MG63 (cell line): ENCODE measurements around the gene SLCO2B1. TPM values are rescaled to one million over a fixed set of nuclear protein-coding genes. Genes with fewer than 3 reads are reported as not detected.
"Not testable (repeated sequence)": the region's sequence is repeated elsewhere in the genome, so short reads cannot be mapped to it uniquely, and the experiment has no call there.

ENCODE experiments used
- DNase-seq: peaks from one replicate; pipeline ENCODE4 v3.0.0-alpha.2; 2020
- H3K27me3 ChIP-seq: fragments of 250-450 bp; sonication (Bioruptor Pico); 2 replicates; pipeline ENCODE4 v1.5.1; 2020; ENCODE audit warnings: mild to moderate bottlenecking, moderate library complexity
- H3K36me3 ChIP-seq: fragments of 250-450 bp; sonication (Bioruptor Pico); 2 replicates; pipeline ENCODE4 v1.5.1; 2020; ENCODE audit warnings: mild to moderate bottlenecking, moderate library complexity
- H3K4me3 ChIP-seq: fragments of 250-450 bp; sonication (Bioruptor Pico); 2 replicates; pipeline ENCODE4 v1.5.1; 2020; ENCODE audit warnings: mild to moderate bottlenecking, moderate library complexity
- H3K9me3 ChIP-seq: fragments of 250-450 bp; sonication (Bioruptor Pico); 2 replicates; pipeline ENCODE4 v1.5.1; 2020; ENCODE audit warnings: mild to moderate bottlenecking, moderate library complexity
- total RNA-seq: library from RNA; depleted of rRNA; stranded (reverse); fragments of >200 nt; shearing (Covaris generic); gene quantifications from 2 replicates; pipeline ENCODE4 v1.2.3, GENCODE V29; 2014; ENCODE audit warnings: low replicate concordance; rRNA removed

Gene SLCO2B1, protein sequence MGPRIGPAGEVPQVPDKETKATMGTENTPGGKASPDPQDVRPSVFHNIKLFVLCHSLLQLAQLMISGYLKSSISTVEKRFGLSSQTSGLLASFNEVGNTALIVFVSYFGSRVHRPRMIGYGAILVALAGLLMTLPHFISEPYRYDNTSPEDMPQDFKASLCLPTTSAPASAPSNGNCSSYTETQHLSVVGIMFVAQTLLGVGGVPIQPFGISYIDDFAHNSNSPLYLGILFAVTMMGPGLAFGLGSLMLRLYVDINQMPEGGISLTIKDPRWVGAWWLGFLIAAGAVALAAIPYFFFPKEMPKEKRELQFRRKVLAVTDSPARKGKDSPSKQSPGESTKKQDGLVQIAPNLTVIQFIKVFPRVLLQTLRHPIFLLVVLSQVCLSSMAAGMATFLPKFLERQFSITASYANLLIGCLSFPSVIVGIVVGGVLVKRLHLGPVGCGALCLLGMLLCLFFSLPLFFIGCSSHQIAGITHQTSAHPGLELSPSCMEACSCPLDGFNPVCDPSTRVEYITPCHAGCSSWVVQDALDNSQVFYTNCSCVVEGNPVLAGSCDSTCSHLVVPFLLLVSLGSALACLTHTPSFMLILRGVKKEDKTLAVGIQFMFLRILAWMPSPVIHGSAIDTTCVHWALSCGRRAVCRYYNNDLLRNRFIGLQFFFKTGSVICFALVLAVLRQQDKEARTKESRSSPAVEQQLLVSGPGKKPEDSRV
- not detected in 2 replicates for total RNA-seq

GRCh38 chr11:75150879-75151278 is at the start of gene SLCO2B1:
Gene SLCO2B1 (plus strand): TSS chr11:75151107. CDS start chr11:75151382, 275 bp downstream.
- H3K36me3 ChIP-seq = no peaks in the 10 kb centered on the region
- no peaks in the 10 kb centered on the region for H3K27me3 ChIP-seq
- DNase-seq = no peak
- no peak within 1 kb of the TSS for H3K4me3 ChIP-seq
- no peaks in the 10 kb centered on the region for H3K9me3 ChIP-seq

DNA sequence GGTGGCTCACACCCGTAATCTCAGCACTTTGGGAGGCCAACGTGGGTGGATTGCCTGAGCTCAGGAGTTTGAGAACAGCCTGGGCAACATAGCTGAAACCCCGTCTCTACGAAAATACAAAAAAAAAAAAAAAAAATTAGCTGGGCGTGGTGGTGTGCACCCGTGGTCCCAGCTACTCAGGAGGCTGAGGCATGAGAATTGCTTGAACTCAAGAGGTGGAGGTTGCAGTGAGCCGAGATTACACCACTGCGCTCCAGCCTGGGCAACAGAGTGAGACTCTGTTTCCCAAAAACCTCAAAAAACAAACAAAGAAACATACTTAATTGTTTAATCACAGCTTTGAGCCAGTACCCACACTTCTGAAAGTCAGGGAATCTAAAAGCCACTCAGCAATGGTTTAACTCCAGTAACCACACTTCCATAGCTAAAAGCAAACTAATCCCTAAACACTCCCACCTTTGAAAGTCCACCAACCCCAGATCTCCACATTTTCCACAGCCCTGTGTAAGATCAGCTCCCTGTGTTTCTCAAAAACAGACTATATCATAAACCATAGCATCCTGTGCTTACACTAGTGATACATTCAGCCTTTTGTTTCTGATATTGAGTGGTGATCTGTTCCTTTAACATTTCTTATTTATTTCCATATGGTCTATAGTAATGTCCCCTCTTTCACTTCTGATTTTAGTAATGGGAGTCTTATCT is 49.3 kb upstream of the SLCO2B1 start:
- Histone ChIP-seq H3K36me3 (no peaks in the 10 kb centered on the region), H3K9me3 (no peaks in the 10 kb centered on the region), H3K4me3 (no peak overlapping the region), H3K27me3 (no peaks in the 10 kb centered on the region)
- no peak for DNase-seq

DNA sequence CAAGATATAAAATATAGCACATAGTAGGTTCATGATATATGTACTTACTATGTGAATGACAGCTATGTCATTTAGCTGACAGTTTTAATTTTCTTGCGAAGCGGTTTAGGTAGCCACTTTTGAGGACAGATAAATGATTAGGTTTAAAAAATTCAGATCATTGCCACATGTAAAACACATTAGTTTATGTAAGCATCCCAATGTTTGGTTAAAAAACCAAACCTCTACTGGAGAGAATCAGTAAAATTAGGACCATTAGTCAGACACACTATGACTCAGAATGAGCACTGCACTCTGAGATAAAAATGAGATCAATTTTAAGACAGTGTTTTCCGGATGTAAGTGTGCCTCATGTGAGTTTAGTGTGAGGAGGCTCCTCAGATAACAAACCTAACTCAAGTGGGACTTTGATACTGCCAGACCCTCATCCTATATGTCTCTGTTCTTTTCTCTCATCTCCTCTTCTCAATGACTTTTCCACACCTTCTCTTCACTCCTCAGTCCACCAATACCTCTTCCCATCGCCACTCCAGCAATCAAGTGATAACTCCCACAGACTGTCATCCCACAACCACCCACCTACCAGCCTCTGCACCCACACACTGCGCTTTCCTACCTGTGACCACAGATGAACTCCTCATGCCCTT is 47.4 kb upstream of the SLCO2B1 start:
- Histone ChIP-seq H3K9me3 (no peaks in the 10 kb centered on the region), H3K36me3 (no peaks in the 10 kb centered on the region), H3K27me3 (no peaks in the 10 kb centered on the region), H3K4me3 (no peak overlapping the region)
- no peak for DNase-seq

DNA sequence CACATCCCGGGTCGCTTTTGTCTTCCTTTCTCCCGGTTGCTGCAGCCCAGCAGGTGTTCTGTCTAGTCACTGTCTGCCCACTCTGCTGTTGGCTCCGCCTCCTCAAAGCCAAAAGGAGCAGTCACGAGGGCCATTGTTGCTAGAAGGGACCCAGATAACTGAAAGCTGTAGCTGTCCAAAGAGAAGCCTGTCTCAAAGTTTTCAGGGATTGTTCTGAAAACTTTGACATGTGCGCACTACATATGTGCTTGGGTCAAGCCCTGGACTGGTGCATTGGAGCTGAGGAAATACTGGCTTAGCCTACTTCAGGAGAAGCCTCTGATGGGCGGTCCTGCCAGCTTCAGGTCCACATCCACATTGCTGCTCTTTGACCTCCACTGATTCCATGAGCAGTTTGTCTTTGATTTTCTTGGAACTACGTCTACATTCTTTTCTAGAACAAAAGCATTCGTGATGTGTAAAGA is 45.4 kb upstream of the SLCO2B1 start:
- Histone ChIP-seq H3K36me3 (no peaks in the 10 kb centered on the region), H3K27me3 (no peaks in the 10 kb centered on the region), H3K4me3 (no peak overlapping the region), H3K9me3 (no peaks in the 10 kb centered on the region)
- peak; percentile 48 for DNase-seq

DNA sequence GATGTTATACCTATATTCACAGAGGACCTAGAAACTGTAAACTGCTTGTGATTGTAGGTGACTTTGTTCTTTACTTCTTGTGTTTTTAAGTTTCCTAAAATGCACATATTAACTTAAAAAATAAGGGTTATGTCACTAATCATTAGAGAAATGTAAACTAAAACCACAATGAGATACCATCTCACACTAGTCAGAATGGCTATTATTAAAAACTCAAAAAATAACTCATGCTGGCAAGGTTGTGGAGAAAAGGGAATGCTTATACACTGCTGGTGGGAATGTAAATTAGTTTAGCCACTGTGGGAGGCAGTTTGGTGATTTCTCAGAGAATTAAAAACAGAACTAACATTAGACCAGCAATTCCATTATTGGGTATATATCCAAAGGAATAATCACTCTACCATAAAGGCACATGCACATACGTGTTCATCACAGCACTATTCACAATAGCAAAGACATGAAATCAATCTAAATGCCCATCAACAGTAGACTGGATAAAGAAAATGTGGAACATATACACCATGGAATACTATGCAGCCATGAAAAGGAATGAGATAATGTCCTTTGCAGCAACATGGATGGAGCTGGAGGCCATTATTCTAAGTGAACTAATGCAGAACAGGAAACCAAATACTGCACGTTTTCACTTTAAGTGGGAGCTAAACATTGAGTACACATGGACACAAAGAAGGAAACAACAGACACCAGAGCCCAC is 44.8 kb upstream of the SLCO2B1 start:
- H3K27me3 ChIP-seq, H3K36me3 ChIP-seq, H3K9me3 ChIP-seq, DNase-seq, H3K4me3 ChIP-seq: not testable (repeated sequence)

DNA sequence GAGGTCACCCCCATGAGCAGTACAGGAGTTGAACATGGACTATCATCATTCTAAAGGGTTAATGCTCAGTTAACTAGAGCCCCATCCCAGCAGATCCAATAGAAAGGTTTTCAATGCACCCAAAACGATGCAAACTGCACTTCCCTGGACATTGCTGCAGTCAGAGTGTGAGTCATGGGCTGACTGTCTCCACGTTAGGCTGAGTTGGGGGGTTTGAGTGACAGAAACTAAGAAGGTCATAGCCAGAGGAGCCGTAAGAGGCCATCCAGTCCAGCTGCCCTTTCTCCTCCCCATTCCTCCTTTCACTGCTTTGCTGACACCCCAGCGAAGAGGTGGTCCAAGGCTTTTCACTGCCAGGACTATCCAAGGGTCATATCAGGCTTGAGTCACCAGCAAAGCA is 43.7 kb upstream of the SLCO2B1 start:
- H3K27me3 ChIP-seq = no peaks in the 10 kb centered on the region
- peak; percentile 49 for DNase-seq
- no peak overlapping the region for H3K4me3 ChIP-seq
- H3K9me3 ChIP-seq = peaks cover under 1% of the 10 kb centered on the region
- no peaks in the 10 kb centered on the region for H3K36me3 ChIP-seq

DNA sequence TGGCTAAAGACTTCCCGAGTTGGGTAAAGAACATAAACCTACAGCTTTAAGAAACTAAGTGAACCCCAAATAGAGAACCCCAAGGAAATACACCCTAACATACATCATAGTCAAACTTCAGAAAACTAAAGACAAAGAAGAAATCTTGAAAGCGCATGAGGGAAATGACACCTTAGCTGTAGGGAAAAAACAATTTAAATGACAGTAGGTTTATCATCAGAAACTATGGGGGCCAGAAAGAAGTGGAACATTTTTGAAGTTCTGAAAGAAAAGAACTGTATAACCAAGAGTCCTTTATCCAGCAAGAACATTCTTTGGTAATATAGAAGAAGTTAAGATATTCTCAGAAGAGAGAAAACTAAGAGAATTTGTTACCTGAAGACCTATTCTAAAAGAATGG is 38.7 kb upstream of the SLCO2B1 start:
- Histone ChIP-seq H3K27me3 (no peaks in the 10 kb centered on the region), H3K36me3 (no peaks in the 10 kb centered on the region), H3K9me3 (peaks cover 5% of the 10 kb centered on the region), H3K4me3 (no peak overlapping the region)
- DNase-seq = no peak

- no peak for DNase-seq
- Histone ChIP-seq H3K36me3 (no peaks in the 10 kb centered on the region), H3K9me3 (peaks cover 11% of the 10 kb centered on the region), H3K4me3 (no peak overlapping the region), H3K27me3 (no peaks in the 10 kb centered on the region)
These were observed 37.9 kb upstream of the SLCO2B1 start for GRCh38 chr11:75113030-75113429.

DNA sequence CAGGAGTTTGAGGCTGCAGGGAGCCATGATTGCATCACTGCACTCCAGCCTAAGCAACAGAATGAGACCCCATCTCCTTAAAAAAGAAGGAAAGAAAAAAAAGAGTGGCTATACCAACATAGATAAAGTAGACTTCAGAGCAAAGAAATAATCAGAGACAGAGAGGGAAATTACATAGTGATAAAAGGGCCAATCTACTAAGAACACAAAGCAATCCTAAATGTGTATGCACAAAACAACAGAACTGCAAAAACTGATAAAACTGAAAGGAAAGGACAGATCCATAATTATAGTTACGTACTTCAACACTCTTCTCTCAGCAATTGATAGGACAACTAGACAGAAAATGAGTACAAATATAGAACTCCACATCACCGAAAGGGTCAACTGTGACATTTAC is 36.4 kb upstream of the SLCO2B1 start:
- H3K4me3 ChIP-seq = no peak overlapping the region
- no peaks in the 10 kb centered on the region for H3K36me3 ChIP-seq
- no peak for DNase-seq
- no peaks in the 10 kb centered on the region for H3K27me3 ChIP-seq
- peaks cover 17% of the 10 kb centered on the region for H3K9me3 ChIP-seq

GRCh38 chr11:75118577-75118976 is 32.3 kb upstream of the SLCO2B1 start:
- Histone ChIP-seq H3K9me3 (peaks cover 14% of the 10 kb centered on the region), H3K36me3 (no peaks in the 10 kb centered on the region), H3K4me3 (no peak overlapping the region), H3K27me3 (no peaks in the 10 kb centered on the region)
- no peak for DNase-seq

DNA sequence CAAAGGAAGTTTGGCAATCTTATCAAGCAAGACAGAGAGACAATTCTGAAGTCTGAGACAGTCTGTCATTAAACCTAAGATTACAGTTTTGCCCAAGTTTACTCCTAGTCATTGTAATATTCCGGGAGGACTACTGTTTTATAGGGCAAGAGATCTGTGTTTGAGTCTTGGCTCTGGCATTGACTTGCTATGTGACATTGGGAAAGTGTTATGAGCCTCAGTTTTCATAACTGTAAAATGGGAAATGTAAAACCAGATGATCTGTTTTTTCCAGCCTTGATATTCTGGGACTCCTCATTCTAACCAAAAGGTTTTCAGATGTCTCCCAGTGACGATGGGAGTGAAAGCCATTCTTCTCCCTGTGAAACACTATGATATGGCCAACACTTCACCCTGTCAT is 24.3 kb upstream of the SLCO2B1 start:
- no peak for DNase-seq
- peaks cover 7% of the 10 kb centered on the region for H3K27me3 ChIP-seq
- H3K9me3 ChIP-seq = no peaks in the 10 kb centered on the region
- H3K36me3 ChIP-seq = no peaks in the 10 kb centered on the region
- no peak overlapping the region for H3K4me3 ChIP-seq

GRCh38 chr11:75132080-75132479 is 18.8 kb upstream of the SLCO2B1 start:
- Histone ChIP-seq H3K36me3 (no peaks in the 10 kb centered on the region), H3K27me3 (peaks cover 7% of the 10 kb centered on the region), H3K4me3 (no peak overlapping the region), H3K9me3 (no peaks in the 10 kb centered on the region)
- DNase-seq = no peak

DNA sequence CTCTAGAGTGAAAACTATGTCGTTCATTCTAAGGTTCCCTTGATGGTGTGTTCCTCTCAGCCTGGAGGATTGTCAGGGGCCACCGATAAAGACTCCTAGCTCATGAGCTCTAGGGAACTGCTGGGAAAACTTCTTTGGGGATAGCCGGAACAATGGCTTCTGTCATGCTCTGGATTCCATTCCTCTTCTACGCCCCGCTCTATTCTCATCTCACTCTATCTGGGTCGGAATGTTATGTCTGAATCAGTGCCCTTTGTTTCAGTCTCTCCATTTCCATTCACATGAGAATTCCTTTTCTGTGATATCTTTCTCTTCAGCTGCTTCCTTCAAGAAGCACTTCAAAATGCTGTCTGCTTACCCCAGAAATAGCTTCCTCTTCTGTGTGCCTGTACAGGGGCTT is 16.9 kb upstream of the SLCO2B1 start:
- Histone ChIP-seq H3K27me3 (no peaks in the 10 kb centered on the region; the same call in 1 of the 2 replicates), H3K9me3 (no peaks in the 10 kb centered on the region), H3K4me3 (no peak overlapping the region), H3K36me3 (no peaks in the 10 kb centered on the region)
- DNase-seq = no peak

DNA sequence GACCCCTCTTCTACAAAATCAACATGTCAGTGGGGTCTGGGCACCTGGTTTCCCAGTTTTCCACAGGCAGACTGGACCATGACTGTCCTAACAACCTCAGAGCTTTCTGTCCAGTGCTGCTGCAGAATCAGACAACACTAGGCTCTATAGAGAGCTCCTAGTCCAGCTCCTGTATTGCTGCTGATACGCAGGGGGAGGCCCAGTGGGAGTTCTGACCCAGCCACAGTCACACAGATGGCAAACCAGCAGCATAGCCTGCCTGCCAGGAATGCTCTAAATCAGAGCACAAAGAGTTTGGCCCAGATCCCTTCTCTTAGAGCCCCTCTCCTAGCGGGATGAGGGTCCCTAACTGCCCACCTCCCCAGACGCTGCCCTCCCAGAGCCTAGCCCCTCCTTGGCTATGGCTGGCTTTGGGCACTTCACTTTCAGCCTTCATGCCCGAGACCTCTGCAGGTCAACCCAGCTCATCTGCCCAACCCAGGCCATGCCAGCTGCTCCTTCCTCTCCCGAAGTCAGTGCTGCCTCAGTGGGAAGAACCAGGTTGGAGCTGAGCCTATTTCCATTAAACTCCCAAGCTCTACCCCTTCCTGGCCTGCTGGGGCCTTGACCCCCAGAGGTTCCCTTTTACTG is 15.8 kb upstream of the SLCO2B1 start:
- no peak overlapping the region for H3K4me3 ChIP-seq
- no peaks in the 10 kb centered on the region for H3K36me3 ChIP-seq
- no peaks in the 10 kb centered on the region; the same call in 1 of the 2 replicates for H3K27me3 ChIP-seq
- H3K9me3 ChIP-seq = no peaks in the 10 kb centered on the region
- no peak for DNase-seq

DNA sequence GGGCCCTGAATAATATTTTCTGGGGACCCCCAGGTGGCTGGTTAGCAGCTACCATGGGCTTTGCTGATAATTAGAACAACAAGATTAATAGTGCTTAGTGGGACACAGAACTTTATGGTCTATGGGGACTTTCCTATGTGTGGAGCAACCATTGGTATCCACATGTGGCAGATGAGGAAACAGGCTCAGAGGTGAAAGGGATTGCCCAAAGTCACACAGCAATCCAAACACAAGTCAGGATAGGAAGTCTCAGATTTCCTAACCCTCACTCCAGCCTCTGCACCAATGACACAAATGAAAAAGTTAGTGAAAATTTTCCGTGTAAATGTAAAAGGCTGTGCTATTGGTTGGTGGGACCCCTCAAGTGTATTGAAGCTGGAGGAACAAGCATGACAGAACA is 15.3 kb upstream of the SLCO2B1 start:
- no peaks in the 10 kb centered on the region for H3K9me3 ChIP-seq

More for the DNA sequence above, 15.3 kb upstream of the SLCO2B1 start:
- no peak for DNase-seq
- Histone ChIP-seq H3K36me3 (no peaks in the 10 kb centered on the region), H3K27me3 (no peaks in the 10 kb centered on the region; the same call in 1 of the 2 replicates), H3K4me3 (no peak overlapping the region)
